GM23338 (cell line): Measurements from ENCODE around the gene EPS8L2.

Source experiments
- CREB1 ChIP-seq: fragments of 250-450 bp; sonication (Bioruptor Pico); IDR thresholded peaks from 2 replicates; pipeline ENCODE4 v1.5.0; 2020; ENCODE audit warnings: low read depth, mild to moderate bottlenecking, moderate library complexity
- CTCF ChIP-seq, 2 experiments: fragments of 200-600 bp in 1 of 2; sonication (generic) in 1 of 2; conservative IDR thresholded peaks; 2 replicates each; pipeline versions ENCODE4 v1.5.1 to v1.6.1; 2016 to 2017; ENCODE audit warnings: antibody characterized with exemption in 2 of 2, low read depth in 2 of 2, mild to moderate bottlenecking in 2 of 2, moderate library complexity in 1 of 2
- ETS1 ChIP-seq: IDR thresholded peaks from 2 replicates; pipeline ENCODE4 v1.6.1; 2016; ENCODE audit warnings: antibody characterized with exemption
- EZH2 ChIP-seq: fragments of 200-600 bp; sonication (generic); IDR thresholded peaks from one replicate; pipeline ENCODE4 v1.8.0; 2017; ENCODE audit warnings: antibody characterized with exemption, mild to moderate bottlenecking, low read depth; ENCODE audit not compliant: unreplicated experiment
- EZH2phosphoT487 ChIP-seq: fragments of 200-600 bp; sonication (generic); IDR thresholded peaks from one replicate; pipeline ENCODE4 v1.8.1; 2018; ENCODE audit warnings: antibody characterized with exemption; ENCODE audit not compliant: unreplicated experiment
- JUNB ChIP-seq: IDR thresholded peaks from one replicate; pipeline ENCODE4 v1.6.1; 2016; ENCODE audit warnings: antibody characterized with exemption; ENCODE audit not compliant: unreplicated experiment
- NANOG ChIP-seq: IDR thresholded peaks from 2 replicates; pipeline ENCODE4 v1.6.1; 2016; ENCODE audit warnings: antibody characterized with exemption, borderline replicate concordance
- POLR2AphosphoS5 ChIP-seq: IDR thresholded peaks from 2 replicates; pipeline ENCODE4 v1.6.1; 2016; ENCODE audit warnings: antibody characterized with exemption, low read depth
- REST ChIP-seq: IDR thresholded peaks from one replicate; pipeline ENCODE4 v1.6.1; 2018; ENCODE audit warnings: antibody characterized with exemption; ENCODE audit not compliant: unreplicated experiment
- ZNF114 ChIP-seq: fragments of 250-450 bp; sonication (Bioruptor Pico); IDR thresholded peaks from 2 replicates; pipeline ENCODE4 v1.5.0; 2020; ENCODE audit warnings: mild to moderate bottlenecking, moderate library complexity
- ZNF331 ChIP-seq: fragments of 250-450 bp; sonication (Bioruptor Pico); IDR thresholded peaks from 2 replicates; pipeline ENCODE4 v1.5.0; 2020; ENCODE audit warnings: low read depth, mild to moderate bottlenecking, moderate library complexity

- TF ChIP-seq EZH2 (no peak), POLR2AphosphoS5 (no peak), CTCF (conservative IDR thresholded peaks at IDR 0.05; ENCODE audit: low read depth in 2 of 2) (no peak), ETS1 (no peak), REST (no peak), CREB1 (no peak), EZH2phosphoT487 (no peak), NANOG (no peak), ZNF331 (CRISPR knock-in tag) (no peak), ZNF114 (CRISPR knock-in tag) (no peak), JUNB (no peak)
Measured at GRCh38 chr11:699753-700152, 6.3 kb upstream of the EPS8L2 start.
